Bronchial epithelial cell (primary cell): ENCODE data around the gene POLR2J. TPM values are rescaled to one million over a fixed set of nuclear protein-coding genes. Genes with fewer than 3 reads are reported as not detected.

Source experiments
- DNase-seq: peaks from one replicate; pipeline ENCODE4 v3.0.0-alpha.2; 2010; ENCODE audit warnings: low read depth
- FAIRE-seq: peaks from 2 replicates; lab custom pipeline; 2011; peaks lifted over from hg19 to GRCh38; lab: Jason Lieb, UNC
- H3K27me3 ChIP-seq: 2 replicates; pipeline ENCODE4 v1.5.1; 2011; ENCODE audit warnings: low read length; ENCODE audit not compliant: control insufficient read depth, insufficient read depth
- H3K36me3 ChIP-seq: 2 replicates; pipeline ENCODE4 v1.5.1; 2011; ENCODE audit warnings: low read length; ENCODE audit not compliant: control insufficient read depth, insufficient read depth
- H3K4me3 ChIP-seq: 2 replicates; pipeline ENCODE4 v1.5.1; 2011; ENCODE audit warnings: mild to moderate bottlenecking, low read depth, low read length, control low read depth
- CTCF ChIP-seq: IDR thresholded peaks from 2 replicates; pipeline ENCODE4 v1.5.1; 2011; ENCODE audit warnings: mild to moderate bottlenecking, moderate library complexity, low read length, control low read depth, inconsistent platforms; ENCODE audit not compliant: insufficient read depth, severe bottlenecking
- total RNA-seq: library from RNA; depleted of rRNA; stranded (reverse); fragments of >200 nt; gene quantifications from 2 replicates; pipeline ENCODE4 v1.2.1, GENCODE V29; 2014

Gene POLR2J
- total RNA-seq, 1 donor from 2014 or later, result 24.5 TPM

GRCh38 chr7:102446387-102447156 is 32.1 kb downstream of the POLR2J start:
- DNase-seq, result no peak
- no peaks in the 10 kb centered on the region for H3K27me3 ChIP-seq
- no peaks in the 10 kb centered on the region for H3K36me3 ChIP-seq
- no peak overlapping the region for H3K4me3 ChIP-seq
- FAIRE-seq, result no peak
- no peak for TF ChIP-seq CTCF

GRCh38 chr7:102445674-102446071 is 33.0 kb downstream of the POLR2J start:
- no peak overlapping the region for H3K4me3 ChIP-seq
- no peak for FAIRE-seq
- no peak for DNase-seq
- no peaks in the 10 kb centered on the region for H3K36me3 ChIP-seq
- no peak for TF ChIP-seq CTCF
- no peaks in the 10 kb centered on the region for H3K27me3 ChIP-seq

GRCh38 chr7:102444961-102445673 is 33.6 kb downstream of the POLR2J start:
- TF ChIP-seq CTCF, result no peak
- DNase-seq, result no peak
- Histone ChIP-seq H3K4me3 (no peak overlapping the region), H3K27me3 (no peaks in the 10 kb centered on the region), H3K36me3 (no peaks in the 10 kb centered on the region)
- FAIRE-seq, result no peak

GRCh38 chr7:102439963-102440795 is 38.5 kb downstream of the POLR2J start:
- peak; percentile 77 for DNase-seq
- no peak overlapping the region for H3K4me3 ChIP-seq
- no peak for FAIRE-seq
- peak; percentile 12 for TF ChIP-seq CTCF
- H3K27me3 ChIP-seq, result no peaks in the 10 kb centered on the region
- no peaks in the 10 kb centered on the region for H3K36me3 ChIP-seq

- Histone ChIP-seq H3K36me3 (no peaks in the 10 kb centered on the region), H3K4me3 (no peak overlapping the region), H3K27me3 (no peaks in the 10 kb centered on the region)
- DNase-seq (no peak), FAIRE-seq (no peak)
- TF ChIP-seq CTCF, result no peak
These were observed 42.6 kb downstream of the POLR2J start for GRCh38 chr7:102436118-102436517.
